Measurements from ENCODE around the gene TPMT. TPM values are rescaled to one million over a fixed set of nuclear protein-coding genes. Genes with fewer than 3 reads are reported as not detected.
A peak's percentile ranks its signal among the peaks of the same experiment; 100 is the strongest.

The TPMT gene
- total and polyA plus RNA-seq, 2 of the 13 experiments (the other 11 are each of a cell fraction or from before 2014, with no cell fraction given) = 11.1 to 22.8 TPM

DNA sequence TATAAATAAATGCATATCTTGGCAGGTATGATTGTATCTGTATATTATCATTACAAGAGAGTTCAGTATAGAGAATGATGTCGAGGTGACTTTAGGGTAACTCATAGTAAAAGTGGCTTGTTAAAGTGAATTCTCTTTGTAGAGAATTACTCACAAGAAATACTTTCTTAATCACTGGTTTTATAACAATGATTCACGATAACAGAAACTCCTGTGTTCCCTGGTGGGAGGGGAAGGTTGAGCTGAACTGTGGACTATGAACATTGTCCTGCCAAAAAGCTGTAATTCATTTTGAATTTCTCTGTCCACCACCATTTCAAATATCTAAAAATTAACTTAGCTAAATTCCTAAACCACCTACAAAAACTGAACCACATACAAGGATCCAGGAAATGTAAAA lies 7.7 kb downstream of the TPMT start (continued):
- TF ChIP-seq NFE2L1 (CRISPR knock-in tag; IDR thresholded peaks at IDR 0.05; ENCODE audit: borderline replicate concordance) (no peak), KAT2B (IDR thresholded peaks at IDR 0.05; ENCODE audit: borderline replicate concordance, low read depth, low read length) (no peak), RBM39 (IDR thresholded peaks at IDR 0.05; ENCODE audit: low read depth, low read length, poor library complexity, severe bottlenecking) (no peak), LCORL (IDR thresholded peaks at IDR 0.05) (peak; percentile 51; the same call in 1 of the 2 replicates), LCORL (CRISPR knock-in tag; IDR thresholded peaks at IDR 0.05) (no peak), HNF4G (IDR thresholded peaks at IDR 0.05; ENCODE audit: borderline replicate concordance, low read depth, low read length) (peak; percentile 56; the same call in 1 of the 2 replicates), HNF4G (CRISPR knock-in tag; IDR thresholded peaks at IDR 0.05; ENCODE audit: borderline replicate concordance, low read depth) (no peak), YY1 (IDR thresholded peaks at IDR 0.05; ENCODE audit: insufficient read depth, insufficient replicate concordance, low read depth, low read length) (no peak), SRSF9 (IDR thresholded peaks at IDR 0.05; ENCODE audit: borderline replicate concordance, insufficient read depth, low read depth, low read length, poor library complexity, severe bottlenecking) (no peak), KDM4B (CRISPR knock-in tag; IDR thresholded peaks at IDR 0.05) (no peak), TOPORS (CRISPR knock-in tag; IDR thresholded peaks at IDR 0.05) (no peak)
- TF ChIP-seq, protein P1, sequence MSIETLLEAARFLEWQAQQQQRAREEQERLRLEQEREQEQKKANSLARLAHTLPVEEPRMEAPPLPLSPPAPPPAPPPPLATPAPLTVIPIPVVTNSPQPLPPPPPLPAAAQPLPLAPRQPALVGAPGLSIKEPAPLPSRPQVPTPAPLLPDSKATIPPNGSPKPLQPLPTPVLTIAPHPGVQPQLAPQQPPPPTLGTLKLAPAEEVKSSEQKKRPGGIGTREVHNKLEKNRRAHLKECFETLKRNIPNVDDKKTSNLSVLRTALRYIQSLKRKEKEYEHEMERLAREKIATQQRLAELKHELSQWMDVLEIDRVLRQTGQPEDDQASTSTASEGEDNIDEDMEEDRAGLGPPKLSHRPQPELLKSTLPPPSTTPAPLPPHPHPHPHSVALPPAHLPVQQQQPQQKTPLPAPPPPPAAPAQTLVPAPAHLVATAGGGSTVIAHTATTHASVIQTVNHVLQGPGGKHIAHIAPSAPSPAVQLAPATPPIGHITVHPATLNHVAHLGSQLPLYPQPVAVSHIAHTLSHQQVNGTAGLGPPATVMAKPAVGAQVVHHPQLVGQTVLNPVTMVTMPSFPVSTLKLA (IDR thresholded peaks at IDR 0.05) = no peak

GRCh38 chr6:18142591-18142861 lies 12.4 kb downstream of the TPMT start:
- POLR2A ChIA-PET = interaction anchor here (1.4 kb wide), 1 partner anchor 12 kb away, joined by 5 read pairs; the partner anchor contains the start of genes KDM1B and TPMT
- no peaks in the 10 kb centered on the region for H3K79me2 ChIP-seq (ENCODE audit: insufficient read depth, low read length)
- peaks cover 22% of the 10 kb centered on the region for H3K4me1 ChIP-seq (ENCODE audit: insufficient read depth, low read length)
- DNase-seq (ENCODE audit: low spot score) (no peak), ATAC-seq (no peak), FAIRE-seq (no peak)
- H2AFZ ChIP-seq (ENCODE audit: low read length) = no peak overlapping the region
- H3K9me3 ChIP-seq (ENCODE audit: low read length) = no peaks in the 10 kb centered on the region
- no peak overlapping the region for H3K27ac ChIP-seq (ENCODE audit: extremely low read length, insufficient read depth, low read length)
- H3K4me3 ChIP-seq (replicated peaks in 1 of 3; ENCODE audit: insufficient read depth in 1 of 3, low read depth in 2 of 3, low read length in 3 of 3) = no peak overlapping the region
- no peaks in the 10 kb centered on the region for H3K27me3 ChIP-seq (ENCODE audit: control insufficient read depth in 1 of 2, insufficient read depth in 2 of 2, low read length in 2 of 2)
- CTCF ChIA-PET (ENCODE audit: low intra/inter-chr PET ratio, low total read pairs) = no interaction called here
- in situ Hi-C loops (cut with HindIII; ENCODE audit: extremely low pct_ligation_motif_present, low pct_unique_long_range_greater_than_20kb) (no loop called here), intact Hi-C loops (cut with micrococcal nuclease; ENCODE audit: unreplicated experiment) (no loop called here)
- BruUV-seq (replicated peaks) = no TSS peak
- TF ChIP-seq PREB (CRISPR knock-in tag; IDR thresholded peaks at IDR 0.05) = no peak
- no peak for TF ChIP-seq SNRNP70 (IDR thresholded peaks at IDR 0.05; ENCODE audit: low read depth, low read length)
- H3K36me3 ChIP-seq (replicated peaks in 1 of 2; ENCODE audit: control insufficient read depth in 1 of 2, insufficient read depth in 2 of 2, low read length in 2 of 2) = peaks cover 5 to 24% of the 10 kb centered on the region in 2 experiments; a peak in 4 of 5 replicates
- 96% methylated on average over 3 of the region's 3 CpGs for WGBS (ENCODE audit: low lambda C conversion rate)
- no peak overlapping the region for H3K9ac ChIP-seq (ENCODE audit: insufficient read depth, low read depth, low read length)
- no peaks in the 10 kb centered on the region for H4K20me1 ChIP-seq (ENCODE audit: insufficient read depth, low read length)
- H3K4me2 ChIP-seq (ENCODE audit: low read depth, low read length) = no peak overlapping the region

All from HepG2 (cell line).